IPS DF 6.9 (cell line): ENCODE data around the gene PBX3.

Experiments
- DNase-seq: peaks from one replicate; pipeline ENCODE4 v3.0.0-alpha.2; 2013; ENCODE audit warnings: low read depth, low spot score
- H3K27ac ChIP-seq: one replicate; pipeline ENCODE4 v1.5.1; 2013; ENCODE audit warnings: low read length, control low read depth
- H3K27me3 ChIP-seq: 2 replicates; pipeline ENCODE4 v1.6.1; 2013; ENCODE audit warnings: mild to moderate bottlenecking, low read length; ENCODE audit not compliant: control insufficient read depth, insufficient read depth
- H3K36me3 ChIP-seq: 2 replicates; pipeline ENCODE4 v1.6.1; 2013; ENCODE audit warnings: low read length; ENCODE audit not compliant: control insufficient read depth, insufficient read depth
- H3K4me1 ChIP-seq: 2 replicates; pipeline ENCODE4 v1.6.1; 2013; ENCODE audit warnings: low read length; ENCODE audit not compliant: control insufficient read depth, insufficient read depth
- H3K4me3 ChIP-seq: 2 replicates; pipeline ENCODE4 v1.5.1; 2013; ENCODE audit warnings: mild to moderate bottlenecking, low read length
- H3K9me3 ChIP-seq: 2 replicates; pipeline ENCODE4 v1.6.1; 2013; ENCODE audit warnings: low read length, inconsistent platforms; ENCODE audit not compliant: control insufficient read depth, insufficient read depth
- WGBS: extraction: QIAGEN DNeasy Blood & Tissue Kit; methylation state at CpG from one replicate; pipeline ENCODE4 v1.1.7; 2013; ENCODE audit warnings: mixed read lengths, missing lambda C conversion rate; ENCODE audit not compliant: insufficient read length, insufficient coverage; 5-methylcytosine and 5-hydroxymethylcytosine counted together

The PBX3 gene

GRCh38 chr9:125797930-125798329, 50.8 kb downstream of the PBX3 start:
- H3K36me3 ChIP-seq: no peaks in the 10 kb centered on the region
- no peaks in the 10 kb centered on the region for H3K27me3 ChIP-seq
- no peak overlapping the region for H3K4me3 ChIP-seq
- no CpG with 5 or more reads among the region's 2 CpGs for WGBS
- no peaks in the 10 kb centered on the region for H3K9me3 ChIP-seq
- H3K27ac ChIP-seq: no peak overlapping the region
- no peaks in the 10 kb centered on the region for H3K4me1 ChIP-seq
- no peak for DNase-seq

DNA sequence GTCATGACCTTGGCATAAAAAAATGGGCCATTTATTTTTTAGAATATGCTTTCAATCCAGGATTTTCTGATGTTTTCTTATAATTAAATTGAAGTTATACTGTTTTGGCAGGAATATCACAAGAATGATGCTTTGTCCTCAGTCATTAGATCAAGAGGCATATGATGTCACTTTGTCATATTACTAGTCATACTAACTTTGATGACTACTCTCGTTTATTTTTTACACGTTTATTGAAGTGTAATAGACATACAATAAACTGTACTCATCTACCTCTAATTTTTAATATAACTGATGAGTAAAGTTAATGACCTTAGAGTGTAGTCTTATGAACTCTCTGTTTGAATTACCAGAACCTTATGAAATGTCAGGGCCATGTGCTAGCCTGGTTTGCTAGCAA, 56.4 kb downstream of the PBX3 start:
- Histone ChIP-seq H3K9me3 (no peaks in the 10 kb centered on the region), H3K27me3 (no peaks in the 10 kb centered on the region), H3K4me1 (no peaks in the 10 kb centered on the region), H3K36me3 (no peaks in the 10 kb centered on the region), H3K4me3 (no peak overlapping the region), H3K27ac (no peak overlapping the region)
- DNase-seq: no peak
- WGBS: no CpG with 5 or more reads among the region's 2 CpGs

GRCh38 chr9:125805057-125805456, 57.9 kb downstream of the PBX3 start:
- H3K27me3 ChIP-seq: no peaks in the 10 kb centered on the region
- H3K9me3 ChIP-seq: no peaks in the 10 kb centered on the region
- no CpG with 5 or more reads among the region's 2 CpGs for WGBS
- H3K27ac ChIP-seq: no peak overlapping the region
- H3K4me1 ChIP-seq: no peaks in the 10 kb centered on the region
- no peaks in the 10 kb centered on the region for H3K36me3 ChIP-seq
- H3K4me3 ChIP-seq: no peak overlapping the region
- no peak for DNase-seq

- no peaks in the 10 kb centered on the region for H3K27me3 ChIP-seq
- no peak overlapping the region for H3K27ac ChIP-seq
- no peak overlapping the region for H3K4me3 ChIP-seq
- no peaks in the 10 kb centered on the region for H3K36me3 ChIP-seq
- no peak for DNase-seq
- H3K4me1 ChIP-seq: no peaks in the 10 kb centered on the region
- no peaks in the 10 kb centered on the region for H3K9me3 ChIP-seq
Measured at GRCh38 chr9:125805586-125805985, 58.4 kb downstream of the PBX3 start.

- Histone ChIP-seq H3K36me3 (no peaks in the 10 kb centered on the region), H3K27ac (no peak overlapping the region), H3K4me1 (no peaks in the 10 kb centered on the region), H3K9me3 (no peaks in the 10 kb centered on the region), H3K27me3 (no peaks in the 10 kb centered on the region), H3K4me3 (no peak overlapping the region)
- DNase-seq: no peak
- no CpG with 5 or more reads among the region's 3 CpGs for WGBS
Measured at GRCh38 chr9:125807079-125807478, 59.9 kb downstream of the PBX3 start.

- no peak overlapping the region for H3K27ac ChIP-seq
- no peaks in the 10 kb centered on the region for H3K9me3 ChIP-seq
Measured at GRCh38 chr9:125810161-125810560, 63.0 kb downstream of the PBX3 start.

GRCh38 chr9:125811002-125811401, 63.8 kb downstream of the PBX3 start:
- H3K4me1 ChIP-seq: no peaks in the 10 kb centered on the region
- no peak for DNase-seq
- H3K9me3 ChIP-seq: no peaks in the 10 kb centered on the region
- no peaks in the 10 kb centered on the region for H3K36me3 ChIP-seq
- WGBS: no CpG with 5 or more reads among the region's 3 CpGs
- H3K27ac ChIP-seq: no peak overlapping the region
- no peak overlapping the region for H3K4me3 ChIP-seq
- H3K27me3 ChIP-seq: no peaks in the 10 kb centered on the region

More at GRCh38 chr9:125810161-125810560, 63.0 kb downstream of the PBX3 start:
- no peaks in the 10 kb centered on the region for H3K36me3 ChIP-seq
- no peaks in the 10 kb centered on the region for H3K4me1 ChIP-seq
- H3K27me3 ChIP-seq: no peaks in the 10 kb centered on the region
- DNase-seq: no peak
- H3K4me3 ChIP-seq: no peak overlapping the region

GRCh38 chr9:125812403-125812802, 65.2 kb downstream of the PBX3 start:
- no peaks in the 10 kb centered on the region for H3K4me1 ChIP-seq
- WGBS: no CpG with 5 or more reads among the region's 6 CpGs

GRCh38 chr9:125815568-125815967, 68.4 kb downstream of the PBX3 start:
- Histone ChIP-seq H3K9me3 (no peaks in the 10 kb centered on the region), H3K4me1 (no peaks in the 10 kb centered on the region), H3K4me3 (no peak overlapping the region), H3K27ac (no peak overlapping the region), H3K27me3 (no peaks in the 10 kb centered on the region), H3K36me3 (no peaks in the 10 kb centered on the region)
- WGBS: no CpG with 5 or more reads among the region's 1 CpG
- DNase-seq: no peak

More at GRCh38 chr9:125812403-125812802, 65.2 kb downstream of the PBX3 start:
- Histone ChIP-seq H3K27me3 (no peaks in the 10 kb centered on the region), H3K4me3 (no peak overlapping the region), H3K9me3 (no peaks in the 10 kb centered on the region), H3K27ac (no peak overlapping the region), H3K36me3 (no peaks in the 10 kb centered on the region)
- DNase-seq: no peak

GRCh38 chr9:125816321-125816720, 69.1 kb downstream of the PBX3 start:
- no CpG with 5 or more reads among the region's 5 CpGs for WGBS
- no peak for DNase-seq
- H3K4me3 ChIP-seq: no peak overlapping the region
- H3K9me3 ChIP-seq: no peaks in the 10 kb centered on the region
- H3K27me3 ChIP-seq: no peaks in the 10 kb centered on the region
- no peaks in the 10 kb centered on the region for H3K4me1 ChIP-seq
- no peak overlapping the region for H3K27ac ChIP-seq
- no peaks in the 10 kb centered on the region for H3K36me3 ChIP-seq

GRCh38 chr9:125820100-125820804, 73.1 kb downstream of the PBX3 start:
- H3K4me3 ChIP-seq: no peak overlapping the region

More at GRCh38 chr9:125820100-125820804, 73.1 kb downstream of the PBX3 start:
- Histone ChIP-seq H3K27ac (no peak overlapping the region), H3K9me3 (no peaks in the 10 kb centered on the region), H3K4me1 (no peaks in the 10 kb centered on the region), H3K36me3 (no peaks in the 10 kb centered on the region), H3K27me3 (no peaks in the 10 kb centered on the region)
- no peak for DNase-seq
- no CpG with 5 or more reads among the region's 4 CpGs for WGBS
